NCI-H2196 treated with DMSO at 0.1 percent for 48 hours (cell line): ENCODE data around the gene ENTPD6.
"Not testable (repeated sequence)": the region's sequence is repeated elsewhere in the genome, so short reads cannot be mapped to it uniquely, and the experiment has no call there.

Experiments
- DNase-seq: peaks from one replicate; lab custom pipeline; 2025; ENCODE audit not compliant: unreplicated experiment; lab: John Stamatoyannopoulos, UW

Gene ENTPD6

GRCh38 chr20:25223179-25223661, 27.7 kb downstream of the ENTPD6 start:
- DNase-seq = no peak

GRCh38 chr20:25223765-25224720, 28.5 kb downstream of the ENTPD6 start:
- no peak for DNase-seq

- DNase-seq = no peak
Measured at GRCh38 chr20:25224941-25225340, 29.4 kb downstream of the ENTPD6 start.

- DNase-seq = no peak
Measured at GRCh38 chr20:25225642-25226432, 30.3 kb downstream of the ENTPD6 start.

- no peak for DNase-seq
Measured at GRCh38 chr20:25226433-25227316, 31.2 kb downstream of the ENTPD6 start.

- DNase-seq = peak; percentile 11
Measured at GRCh38 chr20:25227317-25227831, 31.9 kb downstream of the ENTPD6 start.

- no peak for DNase-seq
Measured at GRCh38 chr20:25229486-25230165, 34.1 kb downstream of the ENTPD6 start.

- DNase-seq = no peak
Measured at GRCh38 chr20:25230166-25230831, 34.8 kb downstream of the ENTPD6 start.

- peak; percentile 52 for DNase-seq
Measured at GRCh38 chr20:25233016-25233772, 37.7 kb downstream of the ENTPD6 start.

GRCh38 chr20:25234009-25234849, 38.7 kb downstream of the ENTPD6 start:
- not testable (repeated sequence) for DNase-seq

GRCh38 chr20:25236450-25237304, 41.2 kb downstream of the ENTPD6 start:
- DNase-seq = no peak

- DNase-seq = no peak
Measured at GRCh38 chr20:25237610-25238318, 42.3 kb downstream of the ENTPD6 start.

- no peak for DNase-seq
Measured at GRCh38 chr20:25238319-25239037, 43.0 kb downstream of the ENTPD6 start.

GRCh38 chr20:25239387-25240370, 44.2 kb downstream of the ENTPD6 start:
- DNase-seq = no peak
